Testis (tissue), 2 donors: ENCODE results near the gene ADAMTS20.

Source experiments
- CTCF ChIP-seq, 3 experiments: fragments of 450-650 bp in 2 of 3; fragments of 200-600 bp in 1 of 3; sonication (generic) in 1 of 3; IDR thresholded peaks; one replicate each; pipeline ENCODE4 v1.5.1; 2016 to 2019; ENCODE audit warnings: antibody characterized with exemption in 3 of 3, mild to moderate bottlenecking in 2 of 3, moderate library complexity in 1 of 3
- POLR2A ChIP-seq: fragments of 450-650 bp; IDR thresholded peaks from one replicate; pipeline ENCODE4 v1.6.1; 2017; ENCODE audit warnings: antibody characterized with exemption, mild to moderate bottlenecking, moderate library complexity

- TF ChIP-seq CTCF (IDR thresholded peaks at IDR 0.05) (no peak), POLR2A (no peak)
Observed at GRCh38 chr12:43378448-43378847, 173.6 kb downstream of the ADAMTS20 start.
